Smooth muscle cell (in vitro differentiated cells): ENCODE results near the gene CACNA1D. TPM values are rescaled to one million over a fixed set of nuclear protein-coding genes. Genes with fewer than 3 reads are reported as not detected.

ENCODE experiments used
- DNase-seq: peaks from one replicate; lab custom pipeline; 2025; ENCODE audit not compliant: unreplicated experiment; lab: John Stamatoyannopoulos, UW
- H2AFZ ChIP-seq: fragments of 200-600 bp; sonication (generic); 2 replicates; pipeline ENCODE4 v1.6.0; 2016; ENCODE audit warnings: antibody characterized with exemption, low read depth, mild to moderate bottlenecking
- H3F3A ChIP-seq: fragments of 200-600 bp; sonication (generic); 2 replicates; pipeline ENCODE4 v1.6.0; 2017; ENCODE audit warnings: antibody characterized with exemption, low read depth
- H3K27ac ChIP-seq: fragments of 200-600 bp; sonication (generic); 2 replicates; pipeline ENCODE4 v1.5.1; 2016; ENCODE audit warnings: low read depth, mild to moderate bottlenecking
- H3K27me3 ChIP-seq: fragments of 200-600 bp; sonication (generic); 2 replicates; pipeline ENCODE4 v1.6.1; 2016; ENCODE audit warnings: low read depth, mild to moderate bottlenecking
- H3K36me3 ChIP-seq: fragments of 200-600 bp; sonication (generic); 2 replicates; pipeline ENCODE4 v1.5.1; 2016; ENCODE audit warnings: low read depth
- H3K4me1 ChIP-seq: fragments of 200-600 bp; sonication (generic); 2 replicates; pipeline ENCODE4 v1.5.1; 2016; ENCODE audit warnings: low read depth
- H3K4me2 ChIP-seq: fragments of 200-600 bp; sonication (generic); 2 replicates; pipeline ENCODE4 v1.6.0; 2016; ENCODE audit warnings: mild to moderate bottlenecking
- H3K4me3 ChIP-seq: fragments of 200-600 bp; sonication (generic); 2 replicates; pipeline ENCODE4 v1.5.1; 2016; ENCODE audit warnings: mild to moderate bottlenecking
- H3K79me2 ChIP-seq: fragments of 200-600 bp; sonication (generic); 2 replicates; pipeline ENCODE4 v1.6.0; 2016; ENCODE audit warnings: low read depth, mild to moderate bottlenecking
- H3K9ac ChIP-seq: fragments of 200-600 bp; sonication (generic); 2 replicates; pipeline ENCODE4 v1.6.0; 2016; ENCODE audit warnings: low read depth
- H3K9me3 ChIP-seq: fragments of 200-600 bp; sonication (generic); replicated peaks from 2 replicates; pipeline ENCODE4 v1.5.1; 2016; ENCODE audit warnings: low read depth
- H4K20me1 ChIP-seq: fragments of 200-600 bp; sonication (generic); 2 replicates; pipeline ENCODE4 v1.6.0; 2016; ENCODE audit warnings: low read depth
- CTCF ChIP-seq: fragments of 200-600 bp; sonication (generic); IDR thresholded peaks from 2 replicates; pipeline ENCODE4 v1.5.1; 2017; ENCODE audit warnings: borderline replicate concordance, mild to moderate bottlenecking, antibody characterized with exemption; ENCODE audit not compliant: insufficient read depth, poor library complexity, severe bottlenecking
- WGBS: methylation state at CpG from one replicate; pipeline ENCODE4 v1.1.7; 2016; ENCODE audit warnings: low lambda C conversion rate; 5-methylcytosine and 5-hydroxymethylcytosine counted together
- polyA plus RNA-seq: library from polyadenylated mRNA; unstranded; fragments of >200 nt; fragmentation: Nextera tagmentation; extraction: Ambion mirVana; gene quantifications from 2 replicates; pipeline ENCODE4 v1.2.1, GENCODE V29; 2016
- total RNA-seq: library from RNA; depleted of rRNA; stranded (reverse); fragments of >200 nt; gene quantifications from 2 replicates; pipeline ENCODE4 v1.2.3, GENCODE V29; 2014

CACNA1D gene
- total and polyA plus RNA-seq, 2 experiments from 2014 or later, result 0.63 to 1.4 TPM

DNA sequence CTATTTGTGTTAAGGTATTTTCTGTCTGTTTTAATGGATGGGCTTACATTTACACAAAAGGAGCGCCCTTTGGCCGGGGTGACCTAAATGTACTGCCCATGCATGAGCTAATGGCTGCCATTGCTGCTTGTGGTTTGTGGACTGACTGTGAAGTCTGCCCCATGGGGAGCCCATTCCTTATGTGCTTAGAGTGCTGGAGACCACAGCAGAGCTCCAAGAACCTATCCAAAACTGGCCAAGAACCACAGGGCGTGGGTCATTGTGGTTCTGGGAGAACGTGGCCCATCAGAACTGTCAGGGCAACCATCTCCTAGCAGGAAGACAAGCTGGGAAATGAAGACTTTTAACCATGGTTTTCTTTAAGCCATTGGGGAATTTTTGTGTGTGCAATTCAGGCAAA lies 246.5 kb downstream of the CACNA1D start:
- Histone ChIP-seq H3K36me3 (no peaks in the 10 kb centered on the region), H3K27me3 (peaks cover 26% of the 10 kb centered on the region), H3K4me1 (no peaks in the 10 kb centered on the region), H3K79me2 (no peaks in the 10 kb centered on the region), H3K9ac (no peak overlapping the region), H3K4me3 (no peak overlapping the region), H4K20me1 (no peaks in the 10 kb centered on the region), H3K9me3 (no peaks in the 10 kb centered on the region), H3K27ac (no peak overlapping the region), H3F3A (no peaks in the 10 kb centered on the region), H2AFZ (no peak overlapping the region), H3K4me2 (no peak overlapping the region)
- no peak for DNase-seq
- TF ChIP-seq CTCF, result no peak
- WGBS, result 88% methylated on average over 4 of the region's 4 CpGs

- WGBS, result 55% methylated on average over 8 of the region's 8 CpGs
- no peaks in the 10 kb centered on the region for H3F3A ChIP-seq
- no peak for DNase-seq
These were observed 249.9 kb downstream of the CACNA1D start for GRCh38 chr3:53744351-53744750.

GRCh38 chr3:53747559-53747958 lies 253.1 kb downstream of the CACNA1D start:
- Histone ChIP-seq H3K27me3 (peaks cover 14% of the 10 kb centered on the region), H3K4me1 (no peaks in the 10 kb centered on the region), H3K36me3 (no peaks in the 10 kb centered on the region), H3K79me2 (no peaks in the 10 kb centered on the region), H3K9ac (no peak overlapping the region), H3F3A (no peaks in the 10 kb centered on the region), H4K20me1 (no peaks in the 10 kb centered on the region), H3K4me2 (no peak overlapping the region), H3K4me3 (no peak overlapping the region), H2AFZ (no peak overlapping the region), H3K9me3 (no peaks in the 10 kb centered on the region), H3K27ac (no peak overlapping the region)
- no peak for TF ChIP-seq CTCF
- 90% methylated on average over 4 of the region's 4 CpGs for WGBS
- no peak for DNase-seq

More at GRCh38 chr3:53744351-53744750, 249.9 kb downstream of the CACNA1D start:
- Histone ChIP-seq H3K9me3 (no peaks in the 10 kb centered on the region), H3K27ac (no peak overlapping the region), H2AFZ (no peak overlapping the region), H3K9ac (no peak overlapping the region), H3K27me3 (peaks cover 22% of the 10 kb centered on the region), H3K4me2 (no peak overlapping the region), H3K4me3 (no peak overlapping the region), H4K20me1 (no peaks in the 10 kb centered on the region), H3K36me3 (no peaks in the 10 kb centered on the region), H3K4me1 (no peaks in the 10 kb centered on the region), H3K79me2 (no peaks in the 10 kb centered on the region)
- no peak for TF ChIP-seq CTCF

DNA sequence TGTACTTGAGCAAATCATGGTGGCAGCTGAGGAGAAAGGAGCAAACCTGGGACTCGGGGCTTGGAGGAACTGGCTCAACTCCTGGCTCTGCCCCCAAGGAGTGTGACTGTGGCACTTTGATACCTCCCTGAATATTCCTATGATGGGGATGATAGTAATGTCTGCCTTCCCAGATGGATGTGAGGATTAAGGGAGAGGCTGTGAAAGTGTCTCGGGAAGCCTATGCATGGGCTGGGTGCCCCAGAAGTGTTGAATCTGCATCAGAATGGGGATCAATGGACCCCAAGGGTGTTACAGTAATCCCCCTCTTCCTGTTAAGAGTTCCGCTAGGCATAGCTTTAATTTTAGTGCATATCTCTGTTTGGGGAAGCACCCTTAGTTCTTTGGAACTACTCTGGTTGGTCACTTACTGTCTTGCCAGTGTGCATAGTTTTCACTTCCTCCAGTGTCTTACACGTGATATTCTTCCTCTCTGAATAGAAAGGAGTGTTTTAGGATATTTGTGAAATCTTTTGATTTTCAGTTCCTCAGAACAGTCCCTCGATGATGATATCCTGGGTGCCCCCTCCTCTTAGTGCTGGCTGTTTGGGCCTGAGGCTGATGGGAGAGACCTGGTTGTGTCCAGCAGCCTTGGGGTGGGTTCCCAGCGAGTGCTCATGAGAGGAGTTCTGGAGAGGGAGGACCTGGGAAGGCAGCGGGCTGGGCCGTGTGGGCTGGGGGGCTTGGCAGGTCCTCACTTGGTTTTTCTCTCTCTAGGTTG lies 254.3 kb downstream of the CACNA1D start:
- no peak overlapping the region for H3K4me2 ChIP-seq
- H3K27ac ChIP-seq, result no peak overlapping the region
- no peak for DNase-seq
- TF ChIP-seq CTCF, result no peak
- 81% methylated on average over 8 of the region's 8 CpGs for WGBS
- no peaks in the 10 kb centered on the region for H3K79me2 ChIP-seq
- no peak overlapping the region for H3K9ac ChIP-seq
- peaks cover 5% of the 10 kb centered on the region for H3K27me3 ChIP-seq
- H3F3A ChIP-seq, result no peaks in the 10 kb centered on the region
- no peak overlapping the region for H2AFZ ChIP-seq
- H3K36me3 ChIP-seq, result no peaks in the 10 kb centered on the region
- H4K20me1 ChIP-seq, result no peaks in the 10 kb centered on the region
- no peaks in the 10 kb centered on the region for H3K4me1 ChIP-seq
- no peaks in the 10 kb centered on the region for H3K9me3 ChIP-seq
- no peak overlapping the region for H3K4me3 ChIP-seq
